Endothelial cell of umbilical vein (primary cell): ENCODE measurements around the gene SH3D19. TPM values are rescaled to one million over a fixed set of nuclear protein-coding genes. Genes with fewer than 3 reads are reported as not detected.

Experiments
- BruUV-seq: library from RNA; stranded (reverse); fragments of 400-500 nt; replicated peaks from 2 replicates; lab custom pipeline; 2021; lab: Mats Ljungman, UMichigan
- CTCF ChIA-PET: fragments of 300-600, 350-600 bp; sonication (Branson Sonifier 250); formaldehyde crosslinking; loops from one replicate; lab custom pipeline; 2021; ENCODE audit warnings: antibody characterized with exemption, inconsistent platforms; lab: Charles Lee
- POLR2A ChIA-PET: fragments of 300-600, 350-600 bp; sonication (Branson Sonifier 250); formaldehyde crosslinking; loops from one replicate; lab custom pipeline; 2021; ENCODE audit warnings: antibody characterized with exemption, inconsistent platforms; lab: Charles Lee
- DNase-seq: peaks from one replicate; pipeline ENCODE4 v3.0.0-alpha.2; 2011; ENCODE audit warnings: low read depth, low spot score
- FAIRE-seq: peaks from 2 replicates; lab custom pipeline; 2011; peaks lifted over from hg19 to GRCh38; lab: Jason Lieb, UNC
- H2AFZ ChIP-seq: 2 replicates; pipeline ENCODE4 v1.6.0; 2012; ENCODE audit warnings: low read depth, low read length, control low read depth, inconsistent platforms
- H3K27ac ChIP-seq: 2 replicates; pipeline ENCODE4 v1.5.1; 2011; ENCODE audit warnings: low read depth, mild to moderate bottlenecking, control low read depth, low read length, moderate library complexity; ENCODE audit not compliant: insufficient read depth
- H3K27me3 ChIP-seq, 2 experiments: 2 replicates each; pipeline versions ENCODE4 v1.6.0 to v1.6.1; 2011; ENCODE audit warnings: low read length in 2 of 2, mixed read lengths in 1 of 2; ENCODE audit not compliant: control insufficient read depth in 2 of 2, insufficient read depth in 2 of 2
- H3K36me3 ChIP-seq, 2 experiments: 2 replicates in 1 of 2; 3 replicates in 1 of 2; pipeline ENCODE4 v1.5.1; 2011; ENCODE audit warnings: low read length in 2 of 2, mild to moderate bottlenecking in 1 of 2, moderate library complexity in 1 of 2; ENCODE audit not compliant: control insufficient read depth in 2 of 2, insufficient read depth in 2 of 2; ENCODE audit errors: extremely low read depth in 1 of 2
- H3K4me1 ChIP-seq: 3 replicates; pipeline ENCODE4 v1.5.1; 2011; ENCODE audit warnings: mild to moderate bottlenecking, low read length; ENCODE audit not compliant: control insufficient read depth, insufficient read depth; ENCODE audit errors: extremely low read depth
- H3K4me2 ChIP-seq: 2 replicates; pipeline ENCODE4 v1.6.1; 2011; ENCODE audit warnings: low read length, control low read depth, mixed read lengths; ENCODE audit not compliant: insufficient read depth
- H3K4me3 ChIP-seq, 3 experiments: fragments of 200-600 bp in 1 of 3; sonication (generic), shearing (Covaris generic) in 1 of 3; replicated peaks in 1 of 3; 2 replicates each; pipeline ENCODE4 v1.5.1; 2011 to 2016; ENCODE audit warnings: control low read depth in 3 of 3, low read length in 3 of 3, mild to moderate bottlenecking in 2 of 3, inconsistent platforms in 1 of 3, low read depth in 1 of 3, moderate library complexity in 1 of 3; ENCODE audit not compliant: insufficient read depth in 1 of 3
- H3K79me2 ChIP-seq: 2 replicates; pipeline ENCODE4 v1.6.0; 2012; ENCODE audit warnings: low read length, inconsistent platforms; ENCODE audit not compliant: control insufficient read depth, insufficient read depth
- H3K9ac ChIP-seq: replicated peaks from 2 replicates; pipeline ENCODE3; 2011; ENCODE audit warnings: low read length, control low read depth; ENCODE audit not compliant: insufficient read depth; ENCODE audit errors: extremely low read depth
- H3K9me1 ChIP-seq: replicated peaks from 3 replicates; pipeline ENCODE4 v1.6.0; 2011; ENCODE audit warnings: mild to moderate bottlenecking, low read length; ENCODE audit not compliant: control insufficient read depth, insufficient read depth; ENCODE audit errors: extremely low read depth
- H3K9me3 ChIP-seq: replicated peaks from 2 replicates; pipeline ENCODE4 v1.5.1; 2012; ENCODE audit warnings: low read length, inconsistent platforms; ENCODE audit not compliant: control insufficient read depth, insufficient read depth
- H4K20me1 ChIP-seq: replicated peaks from 2 replicates; pipeline ENCODE3; 2011; ENCODE audit warnings: mild to moderate bottlenecking, low read length; ENCODE audit not compliant: control insufficient read depth, insufficient read depth; ENCODE audit errors: extremely low read depth
- CTCF ChIP-seq, 2 donors: IDR thresholded peaks; 1 replicate in 1 of 2; 2 replicates in 1 of 2; pipeline ENCODE4 v1.5.1; 2011; ENCODE audit warnings: low read length in 2 of 2, mild to moderate bottlenecking in 2 of 2, moderate library complexity in 2 of 2, control low read depth in 1 of 2, inconsistent platforms in 1 of 2, low read depth in 1 of 2; ENCODE audit not compliant: insufficient read depth in 1 of 2; ENCODE audit errors: extremely low read depth in 1 of 2
- GATA2 ChIP-seq: IDR thresholded peaks from 2 replicates; pipeline ENCODE4 v1.7.0; 2011; ENCODE audit warnings: low read depth, mild to moderate bottlenecking, moderate library complexity, mixed read lengths, low read length; ENCODE audit not compliant: insufficient read length, insufficient read depth
- JUN ChIP-seq: IDR thresholded peaks from 2 replicates; pipeline ENCODE4 v1.6.1; 2011; ENCODE audit warnings: borderline replicate concordance, low read depth; ENCODE audit not compliant: insufficient read length, insufficient read depth
- MAX ChIP-seq: IDR thresholded peaks from 2 replicates; pipeline ENCODE4 v1.6.1; 2011; ENCODE audit not compliant: insufficient read depth, insufficient read length
- MYC ChIP-seq: IDR thresholded peaks from one replicate; pipeline ENCODE4 v1.6.1; 2011; ENCODE audit warnings: mild to moderate bottlenecking, low read depth, low read length
- POLR2A ChIP-seq: IDR thresholded peaks from 2 replicates; pipeline ENCODE4 v1.6.1; 2012; ENCODE audit warnings: low read depth, mild to moderate bottlenecking, control low read depth, low read length
- POLR2AphosphoS5 ChIP-seq: IDR thresholded peaks from 2 replicates; pipeline ENCODE4 v1.6.1; 2012; ENCODE audit warnings: low read depth, mild to moderate bottlenecking, control low read depth, low read length, moderate library complexity; ENCODE audit not compliant: insufficient read depth
- dilution Hi-C: fragments of 300-500 bp; cut with MboI; formaldehyde crosslinking; loops from one replicate; pipeline ENCODE4 v1.15.0; 2019; ENCODE audit warnings: low sequenced_read_pairs; ENCODE audit not compliant: extremely low pct_ligation_motif_present
- intact Hi-C: fragments of 100-400 bp; cut with micrococcal nuclease; formaldehyde crosslinking; loops from one replicate; pipeline ENCODE4 v1.10.0; 2022
- polyA plus RNA-seq, 4 experiments: library from polyadenylated mRNA; depleted of rRNA in 3 of 4; stranded (reverse) in 3 of 4; unstranded in 1 of 4; fragments of >200 nt; gene quantifications; 2 replicates each; pipeline versions ENCODE4 v1.2.1 to v1.2.3, GENCODE V29; 2011 to 2012; ENCODE audit warnings: missing spikeins in 1 of 4
- total RNA-seq: library from RNA; stranded (reverse); gene quantifications from 2 replicates; pipeline ENCODE4 v1.2.3, GENCODE V29; 2021

Gene SH3D19
- total and polyA plus RNA-seq, 2 donors (not counting 3 experiments of a cell fraction or from before 2014, with no cell fraction given), result 37.5 to 92.8 TPM

- no peaks in the 10 kb centered on the region for H3K4me1 ChIP-seq
- no peaks in the 10 kb centered on the region for H3K79me2 ChIP-seq
- H3K9me1 ChIP-seq, result no peaks in the 10 kb centered on the region
- dilution Hi-C loops (no loop called here), intact Hi-C loops (no loop called here)
- FAIRE-seq (no peak), DNase-seq (no peak)
- peaks cover 2% of the 10 kb centered on the region in 2 experiments for H3K27me3 ChIP-seq
- no peak overlapping the region for H3K27ac ChIP-seq
- H3K4me3 ChIP-seq, result no peak overlapping the region
- no peak overlapping the region for H2AFZ ChIP-seq
- H3K9ac ChIP-seq, result no peak overlapping the region
- no TSS peak for BruUV-seq
- H3K9me3 ChIP-seq, result no peaks in the 10 kb centered on the region
- POLR2A ChIA-PET, result no interaction called here
- no peaks in the 10 kb centered on the region for H4K20me1 ChIP-seq
- no peak for TF ChIP-seq POLR2AphosphoS5
- TF ChIP-seq POLR2A, result no peak
- TF ChIP-seq JUN, result no peak
- no peak for TF ChIP-seq CTCF (IDR thresholded peaks at IDR 0.05; ENCODE audit: extremely low read depth in 1 of 2, insufficient read depth in 1 of 2, low read depth in 1 of 2, low read length in 2 of 2)
- no peak for TF ChIP-seq GATA2
- TF ChIP-seq MYC, result no peak
- no peak for TF ChIP-seq MAX
- CTCF ChIA-PET, result no interaction called here
- H3K36me3 ChIP-seq, result no peaks in the 10 kb centered on the region
- no peak overlapping the region for H3K4me2 ChIP-seq
Observed at GRCh38 chr4:151339467-151339866, 14.1 kb upstream of the SH3D19 start.
